B cell (primary cell): ENCODE data around the gene HIBCH. TPM values are rescaled to one million over a fixed set of nuclear protein-coding genes. Genes with fewer than 3 reads are reported as not detected.

Experiments
- ATAC-seq: fragments of 200-7000 bp; cut with Tn5 transposase; one replicate; pipeline ENCODE4 v1.10.0; 2021; ENCODE audit warnings: low read depth, mild to moderate bottlenecking, moderate number of reproducible peaks, moderate library complexity
- CTCF ChIA-PET: fragments of 350-600 bp; sonication (Branson Sonifier 250); formaldehyde crosslinking; loops from one replicate; lab custom pipeline; 2021; ENCODE audit warnings: antibody characterized with exemption, inconsistent platforms; lab: Charles Lee
- POLR2A ChIA-PET: fragments of 350-600 bp; sonication (Branson Sonifier 250); formaldehyde crosslinking; loops from one replicate; lab custom pipeline; 2021; ENCODE audit warnings: antibody characterized with exemption; lab: Charles Lee
- DNase-seq: peaks from one replicate; pipeline ENCODE4 v3.0.0; 2013
- H2AFZ ChIP-seq: 2 replicates; pipeline ENCODE4 v1.6.1; 2012; ENCODE audit warnings: mild to moderate bottlenecking, low read depth, low read length; ENCODE audit not compliant: insufficient read depth, poor library complexity, severe bottlenecking
- H3K27ac ChIP-seq, 2 donors: 1 replicate in 1 of 2; 2 replicates in 1 of 2; pipeline ENCODE4 v1.5.1; 2012 to 2013; ENCODE audit warnings: low read length in 2 of 2, mild to moderate bottlenecking in 2 of 2, moderate library complexity in 1 of 2
- H3K27me3 ChIP-seq, 4 experiments: fragments of 200-600 bp in 1 of 4; sonication (generic) in 1 of 4; replicated peaks in 1 of 4; 1 replicate in 2 of 4; 2 replicates in 2 of 4; pipeline versions ENCODE4 v1.6.1 to v1.7.0; 2013 to 2016; ENCODE audit warnings: low read length in 3 of 4, mild to moderate bottlenecking in 2 of 4, mixed read lengths in 1 of 4, moderate library complexity in 1 of 4; ENCODE audit not compliant: insufficient read depth in 4 of 4, control insufficient read depth in 3 of 4; ENCODE audit errors: control extremely low read depth in 1 of 4
- H3K36me3 ChIP-seq, 2 experiments: replicated peaks in 1 of 2; 1 replicate in 1 of 2; 2 replicates in 1 of 2; pipeline versions ENCODE4 v1.6.1 to v1.7.1; 2013; ENCODE audit warnings: low read length in 1 of 2; ENCODE audit not compliant: insufficient read depth in 2 of 2, control insufficient read depth in 1 of 2; ENCODE audit errors: control extremely low read depth in 1 of 2, extremely low read depth in 1 of 2
- H3K4me1 ChIP-seq, 2 donors: fragments of 200-600 bp in 1 of 2; sonication (generic) in 1 of 2; 1 replicate in 1 of 2; 2 replicates in 1 of 2; pipeline versions ENCODE4 v1.5.1 to v1.6.1; 2013 to 2017; ENCODE audit warnings: low read length in 2 of 2; ENCODE audit not compliant: control insufficient read depth in 2 of 2, insufficient read depth in 2 of 2
- H3K4me2 ChIP-seq: replicated peaks from 2 replicates; pipeline ENCODE3; 2012; ENCODE audit warnings: mild to moderate bottlenecking, low read depth, low read length; ENCODE audit not compliant: poor library complexity, severe bottlenecking
- H3K4me3 ChIP-seq, 5 experiments: fragments of 200-600 bp in 1 of 5; sonication (generic) in 1 of 5; 1 replicate in 3 of 5; 2 replicates in 2 of 5; pipeline versions ENCODE4 v1.5.1 to v1.7.0; 2011 to 2016; ENCODE audit warnings: low read length in 4 of 5, mild to moderate bottlenecking in 4 of 5, low read depth in 2 of 5, control low read depth in 1 of 5, moderate library complexity in 1 of 5; ENCODE audit not compliant: insufficient read depth in 1 of 5; ENCODE audit errors: control extremely low read depth in 1 of 5, extremely low read depth in 1 of 5
- H3K79me2 ChIP-seq: fragments of 200-600 bp; sonication (generic); one replicate; pipeline ENCODE4 v1.6.0; 2016; ENCODE audit warnings: low read length; ENCODE audit not compliant: control insufficient read depth, insufficient read depth
- H3K9ac ChIP-seq: fragments of 200-600 bp; sonication (generic); 2 replicates; pipeline ENCODE4 v1.6.1; 2017; ENCODE audit warnings: mild to moderate bottlenecking, low read length, moderate library complexity
- H3K9me3 ChIP-seq, 3 donors: one replicate each; pipeline versions ENCODE4 v1.6.1 to v1.7.1; 2013; ENCODE audit warnings: low read length in 2 of 3; ENCODE audit not compliant: control insufficient read depth in 2 of 3, insufficient read depth in 1 of 3; ENCODE audit errors: control extremely low read depth in 1 of 3
- H4K20me1 ChIP-seq: 2 replicates; pipeline ENCODE4 v1.6.0; 2012; ENCODE audit warnings: mild to moderate bottlenecking, low read length; ENCODE audit not compliant: insufficient read depth, control insufficient read depth, poor library complexity, severe bottlenecking
- H3K27ac Mint-ChIP-seq: one replicate; pipeline ENCODE4 v1.8.0; 2021; ENCODE audit warnings: mixed read lengths
- H3K27me3 Mint-ChIP-seq: one replicate; pipeline ENCODE4 v1.8.0; 2021; ENCODE audit warnings: mixed read lengths
- H3K4me1 Mint-ChIP-seq: one replicate; pipeline ENCODE4 v1.8.0; 2021; ENCODE audit warnings: mixed read lengths
- H3K4me3 Mint-ChIP-seq: one replicate; pipeline ENCODE4 v1.8.0; 2021; ENCODE audit warnings: mixed read lengths
- H3K9me3 Mint-ChIP-seq: one replicate; pipeline ENCODE4 v1.8.0; 2022; ENCODE audit warnings: mixed read lengths; ENCODE audit not compliant: insufficient read depth
- CTCF ChIP-seq: fragments of 200-600 bp; IDR thresholded peaks from one replicate; pipeline ENCODE4 v1.8.0; 2022; ENCODE audit warnings: antibody characterized with exemption, mild to moderate bottlenecking
- EZH2 ChIP-seq: IDR thresholded peaks from 2 replicates; pipeline ENCODE4 v1.6.1; 2012; ENCODE audit warnings: borderline replicate concordance, low read depth, mild to moderate bottlenecking, moderate library complexity, low read length; ENCODE audit not compliant: insufficient read depth, poor library complexity, severe bottlenecking
- WGBS: methylation state at CpG from one replicate; pipeline ENCODE4 v1.1.5; 2013; ENCODE audit warnings: missing lambda C conversion rate; ENCODE audit not compliant: insufficient coverage; 5-methylcytosine and 5-hydroxymethylcytosine counted together
- intact Hi-C: fragments of 100-400 bp; cut with micrococcal nuclease; formaldehyde crosslinking; loops from one replicate; pipeline ENCODE4 v1.10.0; 2022
- polyA plus RNA-seq: library from polyadenylated mRNA; depleted of rRNA; stranded (reverse); fragments of >200 nt; gene quantifications from 2 replicates; pipeline ENCODE4 v1.2.3, GENCODE V29; 2012
- total RNA-seq, 2 donors: library from RNA; stranded (reverse); fragments of 120-200 nt in 1 of 2; gene quantifications; 1 replicate in 1 of 2; 2 replicates in 1 of 2; pipeline versions ENCODE4 v1.2.3 to v1.2.4, GENCODE V29; 2013 to 2022

Gene HIBCH
- total and polyA plus RNA-seq, 2 donors (not counting 1 experiment from before 2014, with no cell fraction given) = 5.6 to 30.2 TPM

DNA sequence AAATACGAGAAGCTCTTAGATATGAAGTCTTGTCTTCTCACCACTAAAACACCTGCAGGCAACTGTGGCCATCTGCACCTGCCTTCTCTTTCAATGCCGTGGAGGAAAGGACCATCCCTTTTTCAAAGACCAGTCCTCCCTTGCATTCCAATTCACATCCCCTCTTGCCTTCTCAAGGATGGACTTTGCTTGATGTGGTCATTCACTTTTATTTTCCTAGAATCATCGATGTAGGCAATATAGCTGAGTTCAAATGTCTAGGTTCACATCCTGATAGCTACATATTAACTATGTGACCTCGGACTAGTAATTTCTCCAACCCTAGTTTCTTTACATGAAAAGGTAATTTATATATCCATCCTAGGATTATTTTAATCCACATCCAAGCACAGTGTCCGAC, 110.1 kb downstream of the HIBCH start:
- Histone ChIP-seq H3K4me2 (no peak overlapping the region), H3K4me3 (no peak overlapping the region), H3K9me3 (no peaks in the 10 kb centered on the region), H3K36me3 (peaks cover 0 to 14% of the 10 kb centered on the region in 2 experiments), H3K27me3 (no peaks in the 10 kb centered on the region), H3K79me2 (no peaks in the 10 kb centered on the region), H3K27ac (no peak overlapping the region), H4K20me1 (no peaks in the 10 kb centered on the region), H3K4me1 (peaks cover 0 to 3% of the 10 kb centered on the region in 2 donors), H3K9ac (no peak overlapping the region), H2AFZ (no peak overlapping the region)
- TF ChIP-seq CTCF (no peak), EZH2 (no peak)
- no peak for ATAC-seq
- H3K27me3 Mint-ChIP-seq = no peaks in the 10 kb centered on the region
- no peak for DNase-seq
- ChIA-PET POLR2A (no interaction called here), CTCF (no interaction called here)
- no peak overlapping the region for H3K27ac Mint-ChIP-seq
- WGBS = 75% methylated on average over 3 of the region's 5 CpGs
- H3K4me1 Mint-ChIP-seq = peaks cover 8% of the 10 kb centered on the region
- intact Hi-C loops = no loop called here
- H3K4me3 Mint-ChIP-seq = no peak overlapping the region
- no peaks in the 10 kb centered on the region for H3K9me3 Mint-ChIP-seq

- H3K9me3 ChIP-seq = no peaks in the 10 kb centered on the region
- no peak overlapping the region for H3K4me3 ChIP-seq
- peaks cover 0 to 14% of the 10 kb centered on the region in 2 experiments for H3K36me3 ChIP-seq
Observed at GRCh38 chr2:190207930-190208329, 111.7 kb downstream of the HIBCH start.

More at GRCh38 chr2:190207930-190208329, 111.7 kb downstream of the HIBCH start:
- 85% methylated on average over 1 of the region's 2 CpGs for WGBS
- Histone ChIP-seq H3K4me2 (no peak overlapping the region), H4K20me1 (no peaks in the 10 kb centered on the region), H2AFZ (no peak overlapping the region), H3K27ac (no peak overlapping the region), H3K4me1 (peaks cover 0 to 3% of the 10 kb centered on the region in 2 donors), H3K9ac (no peak overlapping the region), H3K79me2 (no peaks in the 10 kb centered on the region), H3K27me3 (no peaks in the 10 kb centered on the region)
- ChIA-PET CTCF (interaction anchor here (1.5 kb wide), 1 partner anchor 28 kb away, joined by 5 read pairs; a partner anchor contains a TSS), POLR2A (no interaction called here)
- Mint-ChIP-seq H3K27me3 (no peaks in the 10 kb centered on the region), H3K9me3 (no peaks in the 10 kb centered on the region), H3K4me1 (peaks cover 8% of the 10 kb centered on the region), H3K27ac (no peak overlapping the region), H3K4me3 (no peak overlapping the region)
- no peak for TF ChIP-seq EZH2
- TF ChIP-seq CTCF = no peak
- DNase-seq (no peak), ATAC-seq (no peak)
- intact Hi-C loops = no loop called here
